HepG2 (cell line): Measurements from ENCODE around the gene SETD2. TPM values are rescaled to one million over a fixed set of nuclear protein-coding genes. Genes with fewer than 3 reads are reported as not detected.

ENCODE experiments used
- ARID2 ChIP-seq: sonication (generic); formaldehyde crosslinking; IDR thresholded peaks from 2 replicates; pipeline ENCODE4 v1.8.1; 2022; ENCODE audit warnings: mild to moderate bottlenecking, missing genetic modification reagents, borderline replicate concordance
- ATRX ChIP-seq: sonication (generic); formaldehyde crosslinking; IDR thresholded peaks from 2 replicates; pipeline ENCODE4 v1.4.0; 2020; ENCODE audit warnings: missing genetic modification reagents, borderline replicate concordance
- CEBPB ChIP-seq: IDR thresholded peaks from 2 replicates; pipeline ENCODE4 v1.6.1; 2011; ENCODE audit warnings: low read depth, low read length, improper control_type of control experiment, borderline replicate concordance
- FOXP4 ChIP-seq: sonication (generic); formaldehyde crosslinking; IDR thresholded peaks from 2 replicates; pipeline ENCODE4 v1.4.0; 2020; ENCODE audit warnings: missing genetic modification reagents
- GZF1 ChIP-seq: sonication (generic); formaldehyde crosslinking; IDR thresholded peaks from 2 replicates; pipeline ENCODE4 v1.5.1; 2020; ENCODE audit warnings: mild to moderate bottlenecking, missing genetic modification reagents
- MATR3 ChIP-seq: sonication (generic); formaldehyde crosslinking; IDR thresholded peaks from 2 replicates; pipeline ENCODE4 v1.4.0; 2020; ENCODE audit warnings: missing genetic modification reagents
- NR2C2 ChIP-seq: sonication (generic); formaldehyde crosslinking; IDR thresholded peaks from 2 replicates; pipeline ENCODE4 v1.4.0; 2020; ENCODE audit warnings: missing genetic modification reagents, mild to moderate bottlenecking, moderate library complexity, borderline replicate concordance
- NR3C1 ChIP-seq: sonication (generic); formaldehyde crosslinking; IDR thresholded peaks from 2 replicates; pipeline ENCODE4 v1.4.0; 2020; ENCODE audit warnings: missing genetic modification reagents
- PAF1 ChIP-seq: IDR thresholded peaks from 2 replicates; pipeline ENCODE4 v1.6.1; 2016; ENCODE audit warnings: missing genetic modification reagents, missing compliant biosample characterization
- PCBP1 ChIP-seq: fragments of 200-400 bp; formaldehyde crosslinking; IDR thresholded peaks from 2 replicates; pipeline ENCODE4 v1.6.1; 2017; ENCODE audit warnings: mild to moderate bottlenecking, low read depth, low read length, borderline replicate concordance
- PREB ChIP-seq: sonication (generic); formaldehyde crosslinking; IDR thresholded peaks from 2 replicates; pipeline ENCODE4 v1.4.0; 2020; ENCODE audit warnings: missing genetic modification reagents
- U2AF1 ChIP-seq: fragments of 200-400 bp; formaldehyde crosslinking; optimal IDR thresholded peaks from 2 replicates; pipeline ENCODE3; 2017; ENCODE audit warnings: mild to moderate bottlenecking, low read depth, low read length
- ZNF230 ChIP-seq: sonication (generic); formaldehyde crosslinking; IDR thresholded peaks from 2 replicates; pipeline ENCODE4 v1.4.0; 2020; ENCODE audit warnings: mild to moderate bottlenecking, missing genetic modification reagents
- polyA plus RNA-seq, 8 experiments: library from polyadenylated mRNA; depleted of rRNA in 3 of 8; stranded (reverse) in 7 of 8; unstranded in 1 of 8; fragments of >200 nt; fragmentation: Illumina TruSeq in 4 of 8; extraction: Trizol in 4 of 8; gene quantifications; 2 replicates each; pipeline versions ENCODE4 v1.2.1 to v1.2.3, GENCODE V29; 2011 to 2016; ENCODE audit warnings: low read depth in 4 of 8, missing spikeins in 1 of 8, mixed read lengths in 1 of 8; ENCODE audit not compliant: insufficient read depth in 1 of 8
- total RNA-seq, 5 experiments: library from RNA; depleted of rRNA; stranded (reverse); fragments of >200 nt; fragmentation: Illumina TruSeq; extraction: Trizol; gene quantifications; 2 replicates each; pipeline ENCODE4 v1.2.3, GENCODE V29; 2016; ENCODE audit warnings: low read depth in 1 of 5
- TF ChIP-seq, protein P1 (sequence below): sonication (generic); formaldehyde crosslinking; IDR thresholded peaks from one replicate; pipeline ENCODE4 v1.5.1; 2020; ENCODE audit warnings: mild to moderate bottlenecking, missing genetic modification reagents; ENCODE audit errors: not compliant biosample characterization
- TF ChIP-seq, protein P2 (sequence below): sonication (generic); formaldehyde crosslinking; IDR thresholded peaks from 2 replicates; pipeline ENCODE4 v1.4.0; 2020; ENCODE audit warnings: mild to moderate bottlenecking, missing genetic modification reagents

Gene SETD2
- total and polyA plus RNA-seq, 2 of the 13 experiments (the other 11 are each of a cell fraction or from before 2014, with no cell fraction given): 14.2 to 24.2 TPM

GRCh38 chr3:47163169-47164006, 525 bp downstream of the SETD2 start (continued):
- TF ChIP-seq, protein P1, sequence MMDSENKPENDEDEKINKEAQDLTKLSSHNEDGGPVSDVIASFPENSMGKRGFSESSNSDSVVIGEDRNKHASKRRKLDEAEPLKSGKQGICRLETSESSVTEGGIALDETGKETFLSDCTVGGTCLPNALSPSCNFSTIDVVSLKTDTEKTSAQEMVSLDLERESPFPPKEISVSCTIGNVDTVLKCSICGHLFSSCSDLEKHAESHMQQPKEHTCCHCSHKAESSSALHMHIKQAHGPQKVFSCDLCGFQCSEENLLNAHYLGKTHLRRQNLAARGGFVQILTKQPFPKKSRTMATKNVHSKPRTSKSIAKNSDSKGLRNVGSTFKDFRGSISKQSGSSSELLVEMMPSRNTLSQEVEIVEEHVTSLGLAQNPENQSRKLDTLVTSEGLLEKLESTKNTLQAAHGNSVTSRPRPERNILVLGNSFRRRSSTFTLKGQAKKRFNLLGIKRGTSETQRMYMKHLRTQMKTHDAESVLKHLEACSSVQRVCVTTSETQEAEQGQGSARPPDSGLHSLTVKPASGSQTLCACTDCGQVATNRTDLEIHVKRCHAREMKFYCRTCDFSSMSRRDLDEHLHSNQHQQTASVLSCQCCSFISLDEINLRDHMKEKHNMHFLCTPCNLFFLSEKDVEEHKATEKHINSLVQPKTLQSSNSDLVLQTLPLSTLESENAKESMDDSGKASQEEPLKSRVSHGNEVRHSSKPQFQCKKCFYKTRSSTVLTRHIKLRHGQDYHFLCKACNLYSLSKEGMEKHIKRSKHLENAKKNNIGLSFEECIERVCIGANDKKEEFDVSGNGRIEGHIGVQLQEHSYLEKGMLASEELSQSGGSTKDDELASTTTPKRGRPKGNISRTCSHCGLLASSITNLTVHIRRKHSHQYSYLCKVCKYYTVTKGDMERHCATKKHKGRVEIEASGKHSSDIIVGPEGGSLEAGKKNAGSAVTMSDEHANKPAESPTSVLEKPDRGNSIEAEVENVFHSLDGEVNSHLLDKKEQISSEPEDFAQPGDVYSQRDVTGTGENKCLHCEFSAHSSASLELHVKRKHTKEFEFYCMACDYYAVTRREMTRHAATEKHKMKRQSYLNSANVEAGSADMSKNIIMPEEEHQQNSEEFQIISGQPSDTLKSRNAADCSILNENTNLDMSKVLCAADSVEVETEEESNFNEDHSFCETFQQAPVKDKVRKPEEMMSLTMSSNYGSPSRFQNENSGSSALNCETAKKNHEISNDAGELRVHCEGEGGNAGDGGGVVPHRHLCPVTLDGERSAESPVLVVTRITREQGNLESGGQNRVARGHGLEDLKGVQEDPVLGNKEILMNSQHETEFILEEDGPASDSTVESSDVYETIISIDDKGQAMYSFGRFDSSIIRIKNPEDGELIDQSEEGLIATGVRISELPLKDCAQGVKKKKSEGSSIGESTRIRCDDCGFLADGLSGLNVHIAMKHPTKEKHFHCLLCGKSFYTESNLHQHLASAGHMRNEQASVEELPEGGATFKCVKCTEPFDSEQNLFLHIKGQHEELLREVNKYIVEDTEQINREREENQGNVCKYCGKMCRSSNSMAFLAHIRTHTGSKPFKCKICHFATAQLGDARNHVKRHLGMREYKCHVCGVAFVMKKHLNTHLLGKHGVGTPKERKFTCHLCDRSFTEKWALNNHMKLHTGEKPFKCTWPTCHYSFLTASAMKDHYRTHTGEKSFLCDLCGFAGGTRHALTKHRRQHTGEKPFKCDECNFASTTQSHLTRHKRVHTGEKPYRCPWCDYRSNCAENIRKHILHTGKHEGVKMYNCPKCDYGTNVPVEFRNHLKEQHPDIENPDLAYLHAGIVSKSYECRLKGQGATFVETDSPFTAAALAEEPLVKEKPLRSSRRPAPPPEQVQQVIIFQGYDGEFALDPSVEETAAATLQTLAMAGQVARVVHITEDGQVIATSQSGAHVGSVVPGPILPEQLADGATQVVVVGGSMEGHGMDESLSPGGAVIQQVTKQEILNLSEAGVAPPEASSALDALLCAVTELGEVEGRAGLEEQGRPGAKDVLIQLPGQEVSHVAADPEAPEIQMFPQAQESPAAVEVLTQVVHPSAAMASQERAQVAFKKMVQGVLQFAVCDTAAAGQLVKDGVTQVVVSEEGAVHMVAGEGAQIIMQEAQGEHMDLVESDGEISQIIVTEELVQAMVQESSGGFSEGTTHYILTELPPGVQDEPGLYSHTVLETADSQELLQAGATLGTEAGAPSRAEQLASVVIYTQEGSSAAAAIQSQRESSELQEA (CRISPR knock-in tag): no peak
- TF ChIP-seq MATR3 (no peak), ATRX (CRISPR knock-in tag) (no peak), ARID2 (CRISPR knock-in tag) (0 out of 2 replicates have a peak, but pooled peaks have one; percentile 19), ZNF230 (CRISPR knock-in tag) (0 out of 2 replicates have a peak, but pooled peaks have one; percentile 5), NR3C1 (no peak), PAF1 (CRISPR knock-in tag) (no peak), U2AF1 (peak; percentile 74), PREB (no peak), PCBP1 (no peak), NR2C2 (no peak), GZF1 (no peak), FOXP4 (CRISPR knock-in tag) (no peak), CEBPB (no peak)
- TF ChIP-seq, protein P2, sequence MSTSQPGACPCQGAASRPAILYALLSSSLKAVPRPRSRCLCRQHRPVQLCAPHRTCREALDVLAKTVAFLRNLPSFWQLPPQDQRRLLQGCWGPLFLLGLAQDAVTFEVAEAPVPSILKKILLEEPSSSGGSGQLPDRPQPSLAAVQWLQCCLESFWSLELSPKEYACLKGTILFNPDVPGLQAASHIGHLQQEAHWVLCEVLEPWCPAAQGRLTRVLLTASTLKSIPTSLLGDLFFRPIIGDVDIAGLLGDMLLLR (CRISPR knock-in tag): 0 out of 2 replicates have a peak, but pooled peaks have one; percentile 52
